CD4-positive, CD25-positive, alpha-beta regulatory T cell (primary cell): Measurements from ENCODE around the gene AUH. TPM values are rescaled to one million over a fixed set of nuclear protein-coding genes. Genes with fewer than 3 reads are reported as not detected.

Experiments used
- ATAC-seq, 2 donors: fragments of 150-1000 bp; cut with Tn5 transposase; one replicate each; pipeline ENCODE4 v1.10.0; 2021; ENCODE audit warnings: low read depth in 2 of 2, moderate number of reproducible peaks in 2 of 2, moderate library complexity in 1 of 2
- DNase-seq, 3 donors: peaks; one replicate each; pipeline versions ENCODE4 v3.0.0 to v3.0.0-alpha.2; 2012 to 2022; ENCODE audit warnings: mixed read lengths in 1 of 3
- H3K27ac ChIP-seq: one replicate; pipeline ENCODE4 v1.7.0; 2013; ENCODE audit warnings: mild to moderate bottlenecking, low read length; ENCODE audit not compliant: insufficient read depth, poor library complexity, severe bottlenecking
- H3K27me3 ChIP-seq: one replicate; pipeline ENCODE4 v1.7.0; 2013; ENCODE audit warnings: low read length; ENCODE audit not compliant: control insufficient read depth, insufficient read depth
- H3K36me3 ChIP-seq: one replicate; pipeline ENCODE4 v1.7.0; 2013; ENCODE audit warnings: mild to moderate bottlenecking, low read length, moderate library complexity; ENCODE audit not compliant: control insufficient read depth, insufficient read depth
- H3K4me1 ChIP-seq: 2 replicates; pipeline ENCODE4 v1.7.0; 2013; ENCODE audit warnings: mild to moderate bottlenecking, low read length; ENCODE audit not compliant: insufficient read depth, control insufficient read depth, poor library complexity, severe bottlenecking
- H3K4me3 ChIP-seq: one replicate; pipeline ENCODE4 v1.7.0; 2013; ENCODE audit warnings: low read depth, mild to moderate bottlenecking, low read length, moderate library complexity
- H3K9me3 ChIP-seq, 2 experiments: 1 replicate in 1 of 2; 2 replicates in 1 of 2; pipeline ENCODE4 v1.7.0; 2013; ENCODE audit warnings: low read length in 2 of 2, mild to moderate bottlenecking in 1 of 2, moderate library complexity in 1 of 2; ENCODE audit not compliant: control insufficient read depth in 2 of 2
- H3K27ac Mint-ChIP-seq, 3 donors: one replicate each; pipeline ENCODE4 v1.8.0; 2020 to 2022; ENCODE audit warnings: mild to moderate bottlenecking in 3 of 3, mixed read lengths in 3 of 3, moderate library complexity in 2 of 3
- H3K27me3 Mint-ChIP-seq: one replicate; pipeline ENCODE4 v1.8.0; 2022; ENCODE audit warnings: mild to moderate bottlenecking, mixed read lengths
- H3K36me3 Mint-ChIP-seq: one replicate; pipeline ENCODE4 v1.8.0; 2020; ENCODE audit warnings: mixed read lengths
- H3K4me1 Mint-ChIP-seq, 4 donors: one replicate each; pipeline ENCODE4 v1.8.0; 2020 to 2022; ENCODE audit warnings: mixed read lengths in 4 of 4, mild to moderate bottlenecking in 1 of 4
- H3K4me3 Mint-ChIP-seq, 4 donors: one replicate each; pipeline ENCODE4 v1.8.0; 2020 to 2022; ENCODE audit warnings: mild to moderate bottlenecking in 4 of 4, mixed read lengths in 4 of 4, moderate library complexity in 3 of 4
- H3K9me3 Mint-ChIP-seq, 7 donors: one replicate each; pipeline ENCODE4 v1.8.0; 2020 to 2022; ENCODE audit warnings: mixed read lengths in 7 of 7, mild to moderate bottlenecking in 3 of 7, moderate library complexity in 2 of 7
- polyA plus RNA-seq, 4 donors: library from polyadenylated mRNA; unstranded; fragments of 300-500 nt; fragmentation: Illumina TruSeq; gene quantifications; one replicate each; pipeline ENCODE4 v1.2.3, GENCODE V29; 2021
- total RNA-seq: library from RNA; stranded (reverse); gene quantifications from one replicate; pipeline ENCODE4 v1.2.3, GENCODE V29; 2022

Gene AUH
- total and polyA plus RNA-seq, 5 donors from 2014 or later = 10.8 to 16.5 (median 14.9) TPM

GRCh38 chr9:91289244-91289643 is 72.5 kb downstream of the AUH start:
- Mint-ChIP-seq H3K9me3 (peaks cover 0 to 6% (median 0%) of the 10 kb centered on the region in 7 donors), H3K4me1 (peaks cover 0 to 11% (median 1%) of the 10 kb centered on the region in 4 donors), H3K4me3 (no peak overlapping the region), H3K27me3 (no peaks in the 10 kb centered on the region), H3K27ac (peak overlapping the region in 1 of 3 donors; percentile 10), H3K36me3 (peaks cover 57% of the 10 kb centered on the region)
- peaks cover 17% of the 10 kb centered on the region for H3K36me3 ChIP-seq
- H3K4me1 ChIP-seq = no peaks in the 10 kb centered on the region
- no peaks in the 10 kb centered on the region for H3K9me3 ChIP-seq
- no peak overlapping the region for H3K27ac ChIP-seq
- H3K4me3 ChIP-seq = no peak overlapping the region
- DNase-seq = no peak
- H3K27me3 ChIP-seq = no peaks in the 10 kb centered on the region
- no peak for ATAC-seq

GRCh38 chr9:91285729-91286353 is 75.9 kb downstream of the AUH start:
- no peak overlapping the region for H3K27ac Mint-ChIP-seq
- no peaks in the 10 kb centered on the region for H3K27me3 Mint-ChIP-seq
- H3K9me3 Mint-ChIP-seq = peaks cover 0 to 3% (median 0%) of the 10 kb centered on the region in 7 donors
- H3K4me1 Mint-ChIP-seq = peaks cover 0 to 4% (median 2%) of the 10 kb centered on the region in 4 donors
- no peak overlapping the region for H3K27ac ChIP-seq
- DNase-seq (peak in 1 of 3 donors; percentile 22), ATAC-seq (no peak)
- H3K36me3 ChIP-seq = peaks cover 1% of the 10 kb centered on the region
- H3K9me3 ChIP-seq = no peaks in the 10 kb centered on the region
- H3K4me1 ChIP-seq = no peaks in the 10 kb centered on the region
- H3K4me3 ChIP-seq = no peak overlapping the region
- H3K4me3 Mint-ChIP-seq = no peak overlapping the region
- peaks cover 51% of the 10 kb centered on the region for H3K36me3 Mint-ChIP-seq
- H3K27me3 ChIP-seq = no peaks in the 10 kb centered on the region

- H3K36me3 Mint-ChIP-seq = peaks cover 46% of the 10 kb centered on the region
- Histone ChIP-seq H3K4me3 (no peak overlapping the region), H3K27ac (no peak overlapping the region), H3K4me1 (no peaks in the 10 kb centered on the region), H3K36me3 (peaks cover 1% of the 10 kb centered on the region), H3K9me3 (no peaks in the 10 kb centered on the region), H3K27me3 (no peaks in the 10 kb centered on the region)
- no peak for DNase-seq
- H3K27me3 Mint-ChIP-seq = no peaks in the 10 kb centered on the region
- peaks cover 0 to 7% (median 2%) of the 10 kb centered on the region in 4 donors for H3K4me1 Mint-ChIP-seq
- peaks cover 0 to 3% (median 0%) of the 10 kb centered on the region in 7 donors for H3K9me3 Mint-ChIP-seq
- H3K4me3 Mint-ChIP-seq = no peak overlapping the region
- ATAC-seq = no peak
- no peak overlapping the region for H3K27ac Mint-ChIP-seq
Observed at GRCh38 chr9:91282292-91282691, 79.4 kb downstream of the AUH start.

- Histone ChIP-seq H3K36me3 (peaks cover 1% of the 10 kb centered on the region), H3K27me3 (no peaks in the 10 kb centered on the region), H3K4me1 (no peaks in the 10 kb centered on the region), H3K9me3 (no peaks in the 10 kb centered on the region), H3K27ac (no peak overlapping the region), H3K4me3 (no peak overlapping the region)
- ATAC-seq (no peak), DNase-seq (no peak)
- Mint-ChIP-seq H3K27me3 (no peaks in the 10 kb centered on the region), H3K36me3 (peaks cover 35% of the 10 kb centered on the region), H3K9me3 (peaks cover 0 to 3% (median 0%) of the 10 kb centered on the region in 7 donors), H3K4me3 (no peak overlapping the region), H3K4me1 (peaks cover 3 to 12% (median 5%) of the 10 kb centered on the region in 4 donors), H3K27ac (no peak overlapping the region)
Observed at GRCh38 chr9:91279296-91280204, 82.2 kb downstream of the AUH start.

GRCh38 chr9:91276513-91276912 is 85.2 kb downstream of the AUH start:
- Histone ChIP-seq H3K9me3 (no peaks in the 10 kb centered on the region), H3K27ac (no peak overlapping the region), H3K36me3 (peaks cover 1% of the 10 kb centered on the region), H3K4me3 (no peak overlapping the region), H3K4me1 (no peaks in the 10 kb centered on the region), H3K27me3 (no peaks in the 10 kb centered on the region)
- H3K27ac Mint-ChIP-seq = no peak overlapping the region
- H3K36me3 Mint-ChIP-seq = peaks cover 16% of the 10 kb centered on the region
- H3K4me3 Mint-ChIP-seq = no peak overlapping the region
- no peaks in the 10 kb centered on the region for H3K27me3 Mint-ChIP-seq
- DNase-seq (no peak), ATAC-seq (no peak)
- H3K9me3 Mint-ChIP-seq = peaks cover 0 to 3% (median 0%) of the 10 kb centered on the region in 7 donors
- peaks cover 3 to 12% (median 7%) of the 10 kb centered on the region in 4 donors for H3K4me1 Mint-ChIP-seq

GRCh38 chr9:91275655-91276054 is 86.1 kb downstream of the AUH start:
- Mint-ChIP-seq H3K27ac (no peak overlapping the region), H3K27me3 (no peaks in the 10 kb centered on the region), H3K36me3 (peaks cover 10% of the 10 kb centered on the region), H3K4me3 (no peak overlapping the region), H3K9me3 (peaks cover 0 to 3% (median 0%) of the 10 kb centered on the region in 7 donors), H3K4me1 (peaks cover 3 to 12% (median 7%) of the 10 kb centered on the region in 4 donors)
- no peaks in the 10 kb centered on the region for H3K4me1 ChIP-seq
- ATAC-seq (no peak), DNase-seq (no peak)
- H3K27me3 ChIP-seq = no peaks in the 10 kb centered on the region
- H3K27ac ChIP-seq = no peak overlapping the region
- H3K36me3 ChIP-seq = no peaks in the 10 kb centered on the region
- no peak overlapping the region for H3K4me3 ChIP-seq
- no peaks in the 10 kb centered on the region for H3K9me3 ChIP-seq

- no peak for DNase-seq
- Histone ChIP-seq H3K36me3 (no peaks in the 10 kb centered on the region), H3K4me3 (no peak overlapping the region), H3K27ac (no peak overlapping the region), H3K27me3 (no peaks in the 10 kb centered on the region), H3K4me1 (no peaks in the 10 kb centered on the region), H3K9me3 (no peaks in the 10 kb centered on the region)
- Mint-ChIP-seq H3K36me3 (peaks cover 10% of the 10 kb centered on the region), H3K9me3 (peaks cover 0 to 3% (median 0%) of the 10 kb centered on the region in 7 donors), H3K4me1 (peaks cover 3 to 12% (median 7%) of the 10 kb centered on the region in 4 donors), H3K27ac (peak overlapping the region in 1 of 3 donors; percentile 17), H3K4me3 (no peak overlapping the region), H3K27me3 (no peaks in the 10 kb centered on the region)
- ATAC-seq = no peak
Observed at GRCh38 chr9:91274949-91275492, 86.7 kb downstream of the AUH start.
